Activated naive CD8-positive, alpha-beta T cell treated with anti-CD3 and anti-CD28 coated beads, Interleukin-2, amount 10 ng/mL, durations not matched to agents 7 days and 5 days (primary cell): ENCODE results near the gene RNF113B. TPM values are rescaled to one million over a fixed set of nuclear protein-coding genes. Genes with fewer than 3 reads are reported as not detected.

Experiments used
- ATAC-seq: fragments of 150-1000 bp; cut with Tn5 transposase; one replicate; pipeline ENCODE4 v1.10.0; 2021; ENCODE audit warnings: low read depth, moderate library complexity
- POLR2A ChIA-PET: fragments of 350-600 bp; sonication (Branson Sonifier 250); formaldehyde crosslinking; loops from one replicate; lab custom pipeline; 2021; ENCODE audit warnings: antibody characterized with exemption; lab: Charles Lee
- DNase-seq: peaks from one replicate; pipeline ENCODE4 v3.0.0; 2021
- H3K27ac Mint-ChIP-seq: one replicate; pipeline ENCODE4 v1.8.0; 2022; ENCODE audit warnings: mild to moderate bottlenecking, mixed read lengths
- H3K27me3 Mint-ChIP-seq: one replicate; pipeline ENCODE4 v1.8.0; 2022; ENCODE audit warnings: mild to moderate bottlenecking, moderate library complexity, mixed read lengths
- H3K36me3 Mint-ChIP-seq: one replicate; pipeline ENCODE4 v1.8.0; 2021; ENCODE audit warnings: mild to moderate bottlenecking, mixed read lengths
- H3K4me1 Mint-ChIP-seq: one replicate; pipeline ENCODE4 v1.8.0; 2021; ENCODE audit warnings: mixed read lengths
- H3K4me3 Mint-ChIP-seq: one replicate; pipeline ENCODE4 v1.8.0; 2022; ENCODE audit warnings: mild to moderate bottlenecking, moderate library complexity, mixed read lengths
- H3K9me3 Mint-ChIP-seq: one replicate; pipeline ENCODE4 v1.8.0; 2021; ENCODE audit warnings: mixed read lengths
- total RNA-seq, 2 experiments: library from RNA; stranded (reverse); gene quantifications; one replicate each; pipeline ENCODE4 v1.2.3, GENCODE V29; 2021

Gene RNF113B
- total RNA-seq, 2 experiments from 2014 or later = not detected

- H3K27me3 Mint-ChIP-seq = peaks cover 2% of the 10 kb centered on the region
- POLR2A ChIA-PET = no interaction called here
- no peak for ATAC-seq
- no peak overlapping the region for H3K4me3 Mint-ChIP-seq
- no peaks in the 10 kb centered on the region for H3K9me3 Mint-ChIP-seq
- H3K36me3 Mint-ChIP-seq = no peaks in the 10 kb centered on the region
- H3K27ac Mint-ChIP-seq = no peak overlapping the region
- no peak for DNase-seq
- H3K4me1 Mint-ChIP-seq = no peaks in the 10 kb centered on the region
Measured at GRCh38 chr13:98215508-98215907, 38.4 kb upstream of the RNF113B start.

- H3K27me3 Mint-ChIP-seq = peaks cover 2% of the 10 kb centered on the region
- POLR2A ChIA-PET = no interaction called here
Measured at GRCh38 chr13:98214707-98215106, 37.6 kb upstream of the RNF113B start.

GRCh38 chr13:98214008-98214643 lies 37.1 kb upstream of the RNF113B start:
- Mint-ChIP-seq H3K9me3 (no peaks in the 10 kb centered on the region), H3K27ac (no peak overlapping the region), H3K4me3 (no peak overlapping the region), H3K4me1 (no peaks in the 10 kb centered on the region), H3K36me3 (no peaks in the 10 kb centered on the region), H3K27me3 (peaks cover 2% of the 10 kb centered on the region)
- POLR2A ChIA-PET = no interaction called here
- ATAC-seq = no peak
- no peak for DNase-seq

More at GRCh38 chr13:98214707-98215106, 37.6 kb upstream of the RNF113B start:
- Mint-ChIP-seq H3K36me3 (no peaks in the 10 kb centered on the region), H3K9me3 (no peaks in the 10 kb centered on the region), H3K27ac (no peak overlapping the region), H3K4me1 (no peaks in the 10 kb centered on the region), H3K4me3 (no peak overlapping the region)
- DNase-seq (no peak), ATAC-seq (no peak)

- ATAC-seq (no peak), DNase-seq (no peak)
- peaks cover 2% of the 10 kb centered on the region for H3K27me3 Mint-ChIP-seq
- H3K27ac Mint-ChIP-seq = no peak overlapping the region
- POLR2A ChIA-PET = no interaction called here
- H3K4me1 Mint-ChIP-seq = no peaks in the 10 kb centered on the region
- no peak overlapping the region for H3K4me3 Mint-ChIP-seq
- H3K9me3 Mint-ChIP-seq = no peaks in the 10 kb centered on the region
- H3K36me3 Mint-ChIP-seq = no peaks in the 10 kb centered on the region
Measured at GRCh38 chr13:98213354-98213753, 36.3 kb upstream of the RNF113B start.

- no peak overlapping the region for H3K4me3 Mint-ChIP-seq
- peaks cover 1% of the 10 kb centered on the region for H3K9me3 Mint-ChIP-seq
- H3K27ac Mint-ChIP-seq = no peak overlapping the region
- no peaks in the 10 kb centered on the region for H3K27me3 Mint-ChIP-seq
- DNase-seq (no peak), ATAC-seq (no peak)
- no peaks in the 10 kb centered on the region for H3K36me3 Mint-ChIP-seq
- POLR2A ChIA-PET = no interaction called here
- no peaks in the 10 kb centered on the region for H3K4me1 Mint-ChIP-seq
Measured at GRCh38 chr13:98212763-98213162, 35.7 kb upstream of the RNF113B start.

- H3K9me3 Mint-ChIP-seq = peaks cover 3% of the 10 kb centered on the region
- no peaks in the 10 kb centered on the region for H3K36me3 Mint-ChIP-seq
- H3K4me1 Mint-ChIP-seq = no peaks in the 10 kb centered on the region
- DNase-seq (no peak), ATAC-seq (no peak)
- POLR2A ChIA-PET = no interaction called here
- H3K27me3 Mint-ChIP-seq = no peaks in the 10 kb centered on the region
- H3K4me3 Mint-ChIP-seq = no peak overlapping the region
- H3K27ac Mint-ChIP-seq = no peak overlapping the region
Measured at GRCh38 chr13:98208606-98209005, 31.5 kb upstream of the RNF113B start.

GRCh38 chr13:98207416-98207815 lies 30.3 kb upstream of the RNF113B start:
- Mint-ChIP-seq H3K9me3 (peaks cover 3% of the 10 kb centered on the region), H3K36me3 (no peaks in the 10 kb centered on the region), H3K27ac (no peak overlapping the region), H3K4me1 (no peaks in the 10 kb centered on the region), H3K27me3 (peaks cover 4% of the 10 kb centered on the region), H3K4me3 (no peak overlapping the region)
- no peak for ATAC-seq
- POLR2A ChIA-PET = no interaction called here
- no peak for DNase-seq

- no peak overlapping the region for H3K27ac Mint-ChIP-seq
- no peak for ATAC-seq
- no peak overlapping the region for H3K4me3 Mint-ChIP-seq
- no peaks in the 10 kb centered on the region for H3K4me1 Mint-ChIP-seq
- H3K36me3 Mint-ChIP-seq = no peaks in the 10 kb centered on the region
- peaks cover 7% of the 10 kb centered on the region for H3K27me3 Mint-ChIP-seq
- POLR2A ChIA-PET = no interaction called here
- DNase-seq = no peak
- H3K9me3 Mint-ChIP-seq = peaks cover 3% of the 10 kb centered on the region
Measured at GRCh38 chr13:98206946-98207345, 29.9 kb upstream of the RNF113B start.

- POLR2A ChIA-PET = no interaction called here
- no peak for DNase-seq
- no peak for ATAC-seq
- no peaks in the 10 kb centered on the region for H3K36me3 Mint-ChIP-seq
- H3K9me3 Mint-ChIP-seq = peaks cover 5% of the 10 kb centered on the region
- H3K4me1 Mint-ChIP-seq = no peaks in the 10 kb centered on the region
- H3K27ac Mint-ChIP-seq = no peak overlapping the region
- H3K27me3 Mint-ChIP-seq = peaks cover 10% of the 10 kb centered on the region
- H3K4me3 Mint-ChIP-seq = no peak overlapping the region
Measured at GRCh38 chr13:98204546-98204945, 27.5 kb upstream of the RNF113B start.

- peaks cover 10% of the 10 kb centered on the region for H3K27me3 Mint-ChIP-seq
- POLR2A ChIA-PET = no interaction called here
- no peaks in the 10 kb centered on the region for H3K4me1 Mint-ChIP-seq
Measured at GRCh38 chr13:98203646-98204326, 26.7 kb upstream of the RNF113B start.

GRCh38 chr13:98201984-98202383 lies 24.9 kb upstream of the RNF113B start:
- DNase-seq (no peak), ATAC-seq (no peak)
- Mint-ChIP-seq H3K27me3 (peaks cover 10% of the 10 kb centered on the region), H3K4me3 (no peak overlapping the region), H3K27ac (no peak overlapping the region), H3K4me1 (no peaks in the 10 kb centered on the region), H3K9me3 (peaks cover 4% of the 10 kb centered on the region), H3K36me3 (no peaks in the 10 kb centered on the region)
- POLR2A ChIA-PET = no interaction called here

More at GRCh38 chr13:98203646-98204326, 26.7 kb upstream of the RNF113B start:
- ATAC-seq = no peak
- no peak overlapping the region for H3K27ac Mint-ChIP-seq
- peaks cover 5% of the 10 kb centered on the region for H3K9me3 Mint-ChIP-seq
- H3K36me3 Mint-ChIP-seq = no peaks in the 10 kb centered on the region
- H3K4me3 Mint-ChIP-seq = no peak overlapping the region
- no peak for DNase-seq

- Mint-ChIP-seq H3K27ac (no peak overlapping the region), H3K27me3 (peaks cover 10% of the 10 kb centered on the region), H3K4me1 (no peaks in the 10 kb centered on the region), H3K4me3 (no peak overlapping the region), H3K9me3 (peaks cover 2% of the 10 kb centered on the region), H3K36me3 (no peaks in the 10 kb centered on the region)
- POLR2A ChIA-PET = no interaction called here
- no peak for ATAC-seq
- no peak for DNase-seq
Measured at GRCh38 chr13:98201189-98201588, 24.1 kb upstream of the RNF113B start.

GRCh38 chr13:98200211-98200878 lies 23.3 kb upstream of the RNF113B start:
- no peak overlapping the region for H3K27ac Mint-ChIP-seq
- peaks cover 2% of the 10 kb centered on the region for H3K9me3 Mint-ChIP-seq
- H3K36me3 Mint-ChIP-seq = no peaks in the 10 kb centered on the region
- no peaks in the 10 kb centered on the region for H3K4me1 Mint-ChIP-seq
- DNase-seq (no peak), ATAC-seq (no peak)
- no peak overlapping the region for H3K4me3 Mint-ChIP-seq
- POLR2A ChIA-PET = no interaction called here
- peaks cover 10% of the 10 kb centered on the region for H3K27me3 Mint-ChIP-seq

GRCh38 chr13:98199480-98199879 lies 22.4 kb upstream of the RNF113B start:
- H3K4me3 Mint-ChIP-seq = no peak overlapping the region
- H3K27ac Mint-ChIP-seq = no peak overlapping the region
- no peaks in the 10 kb centered on the region for H3K4me1 Mint-ChIP-seq
- H3K9me3 Mint-ChIP-seq = peaks cover 2% of the 10 kb centered on the region
- DNase-seq = no peak
- POLR2A ChIA-PET = no interaction called here
- no peaks in the 10 kb centered on the region for H3K36me3 Mint-ChIP-seq
- ATAC-seq = no peak
- peaks cover 10% of the 10 kb centered on the region for H3K27me3 Mint-ChIP-seq
